ENCODE data around the gene HRK. TPM values are rescaled to one million over a fixed set of nuclear protein-coding genes. Genes with fewer than 3 reads are reported as not detected.

Gene HRK
- total and polyA plus RNA-seq, 12 donors: 0.09 to 1.1 (median 0.24) TPM; not detected in 3

DNA sequence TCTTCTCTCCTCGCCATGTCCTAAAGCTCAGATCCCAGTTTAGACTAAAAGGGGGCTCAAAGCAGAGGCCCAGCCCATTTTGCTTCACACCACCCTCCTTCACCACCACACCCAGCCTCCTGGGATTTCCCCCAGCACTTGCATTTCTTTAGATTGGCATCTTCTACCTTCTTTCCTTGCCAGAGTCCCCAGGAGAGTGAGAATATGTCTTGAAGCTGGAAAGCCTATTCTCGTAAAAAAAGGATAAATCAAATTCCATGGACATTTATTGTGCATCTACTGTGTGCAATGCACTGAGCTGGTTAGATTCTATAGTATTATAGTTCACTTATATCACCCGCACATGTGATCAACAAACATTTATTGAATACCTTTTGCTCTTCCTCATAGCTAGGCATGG, 39.7 kb upstream of the HRK start:
- DNase-seq: no peak
- H3K27ac ChIP-seq: no peak overlapping the region
- TF ChIP-seq, protein P1, sequence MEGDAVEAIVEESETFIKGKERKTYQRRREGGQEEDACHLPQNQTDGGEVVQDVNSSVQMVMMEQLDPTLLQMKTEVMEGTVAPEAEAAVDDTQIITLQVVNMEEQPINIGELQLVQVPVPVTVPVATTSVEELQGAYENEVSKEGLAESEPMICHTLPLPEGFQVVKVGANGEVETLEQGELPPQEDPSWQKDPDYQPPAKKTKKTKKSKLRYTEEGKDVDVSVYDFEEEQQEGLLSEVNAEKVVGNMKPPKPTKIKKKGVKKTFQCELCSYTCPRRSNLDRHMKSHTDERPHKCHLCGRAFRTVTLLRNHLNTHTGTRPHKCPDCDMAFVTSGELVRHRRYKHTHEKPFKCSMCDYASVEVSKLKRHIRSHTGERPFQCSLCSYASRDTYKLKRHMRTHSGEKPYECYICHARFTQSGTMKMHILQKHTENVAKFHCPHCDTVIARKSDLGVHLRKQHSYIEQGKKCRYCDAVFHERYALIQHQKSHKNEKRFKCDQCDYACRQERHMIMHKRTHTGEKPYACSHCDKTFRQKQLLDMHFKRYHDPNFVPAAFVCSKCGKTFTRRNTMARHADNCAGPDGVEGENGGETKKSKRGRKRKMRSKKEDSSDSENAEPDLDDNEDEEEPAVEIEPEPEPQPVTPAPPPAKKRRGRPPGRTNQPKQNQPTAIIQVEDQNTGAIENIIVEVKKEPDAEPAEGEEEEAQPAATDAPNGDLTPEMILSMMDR (IDR thresholded peaks at IDR 0.05): no peak
- TF ChIP-seq POLR2A (IDR thresholded peaks at IDR 0.05): no peak
- no peak overlapping the region for H3K4me3 ChIP-seq
- no peaks in the 10 kb centered on the region for H3K4me1 ChIP-seq (replicated peaks in 1 of 2)
- intact Hi-C loops (cut with DNase I): no loop called here
- H3K27me3 ChIP-seq: no peaks in the 10 kb centered on the region
- WGBS, 4 donors: 87 to 94% (median 93%) methylated on average over 3 of the region's 3 CpGs
- no peaks in the 10 kb centered on the region for H3K9me3 ChIP-seq (replicated peaks in 1 of 3)
- H3K36me3 ChIP-seq (replicated peaks in 1 of 2): no peaks in the 10 kb centered on the region

DNA sequence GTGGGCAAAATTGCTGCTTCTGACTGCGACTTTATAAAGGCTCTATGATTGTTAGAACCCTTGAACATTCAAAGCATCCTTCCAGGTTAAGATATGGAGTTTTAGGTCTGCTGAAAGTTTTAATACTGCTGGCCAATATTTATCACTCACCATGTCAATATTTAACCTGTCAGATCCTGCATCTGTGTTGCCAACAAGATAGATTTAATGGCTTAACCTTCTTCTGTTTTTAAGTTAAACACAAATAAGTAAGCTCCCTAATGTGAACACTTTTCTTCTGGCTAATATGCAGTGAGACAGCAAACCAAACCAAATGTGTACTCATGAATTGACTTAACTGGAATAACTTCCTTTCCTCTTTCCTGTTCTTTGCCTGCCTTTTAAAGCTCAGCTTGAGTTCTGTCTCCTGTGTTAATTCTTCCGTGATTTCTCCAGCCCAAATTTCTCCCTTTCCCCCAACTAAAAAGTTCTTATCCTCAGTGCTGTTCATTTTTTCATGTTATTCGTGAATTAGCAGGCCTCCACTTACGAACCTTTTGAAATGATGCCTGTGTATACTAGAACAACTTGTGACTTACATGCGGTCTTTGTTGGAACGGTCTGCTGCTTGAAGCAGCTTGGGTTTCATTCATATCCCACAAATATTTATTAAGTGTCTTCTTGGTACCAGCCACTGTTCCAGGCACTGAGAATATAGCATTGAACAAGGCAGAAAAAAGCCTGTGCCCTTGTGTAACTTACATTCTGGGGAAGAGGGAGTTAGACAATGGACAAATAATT, 38.7 kb upstream of the HRK start:
- no peak for TF ChIP-seq POLR2A (IDR thresholded peaks at IDR 0.05)
- TF ChIP-seq, protein P1 (IDR thresholded peaks at IDR 0.05): no peak
- H3K4me3 ChIP-seq: no peak overlapping the region
- H3K36me3 ChIP-seq (replicated peaks in 1 of 2): no peaks in the 10 kb centered on the region
- no peak overlapping the region for H3K27ac ChIP-seq
- intact Hi-C loops (cut with DNase I): no loop called here
- WGBS, 4 donors: 85 to 90% (median 88%) methylated on average over 6 of the region's 6 CpGs
- no peaks in the 10 kb centered on the region for H3K9me3 ChIP-seq (replicated peaks in 1 of 3)
- H3K4me1 ChIP-seq (replicated peaks in 1 of 2): no peaks in the 10 kb centered on the region
- no peak for DNase-seq
- no peaks in the 10 kb centered on the region for H3K27me3 ChIP-seq

DNA sequence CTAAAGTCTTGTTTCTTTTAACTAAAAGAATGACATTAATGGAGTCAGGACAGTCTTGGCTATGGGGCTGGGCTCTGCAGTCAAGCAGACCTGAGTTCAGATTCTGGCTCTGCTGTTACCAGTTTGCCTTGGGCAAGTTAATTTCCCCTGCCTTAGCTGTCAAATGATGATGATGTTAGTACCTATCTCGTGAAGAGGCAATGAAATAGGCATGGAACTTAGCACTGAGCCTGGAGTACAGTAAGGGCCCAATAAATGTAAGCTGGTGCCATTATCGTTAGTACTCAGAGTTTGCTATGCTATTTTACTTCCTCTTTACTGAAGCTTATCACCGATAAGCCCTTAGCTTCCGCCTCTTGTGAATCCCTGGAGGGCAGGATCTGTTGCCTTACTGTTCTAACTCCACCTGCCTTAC, 38.0 kb upstream of the HRK start:
- H3K27me3 ChIP-seq: no peaks in the 10 kb centered on the region
- H3K36me3 ChIP-seq (replicated peaks in 1 of 2): no peaks in the 10 kb centered on the region
- TF ChIP-seq POLR2A (IDR thresholded peaks at IDR 0.05): no peak
- TF ChIP-seq, protein P1 (IDR thresholded peaks at IDR 0.05): no peak
- H3K27ac ChIP-seq: no peak overlapping the region
- no peak overlapping the region for H3K4me3 ChIP-seq
- no peak for DNase-seq
- no peaks in the 10 kb centered on the region for H3K9me3 ChIP-seq (replicated peaks in 1 of 3)
- no peaks in the 10 kb centered on the region for H3K4me1 ChIP-seq (replicated peaks in 1 of 2)
- intact Hi-C loops (cut with DNase I): no loop called here
- WGBS, 4 donors: 70 to 87% (median 73%) methylated on average over 4 of the region's 4 CpGs

DNA sequence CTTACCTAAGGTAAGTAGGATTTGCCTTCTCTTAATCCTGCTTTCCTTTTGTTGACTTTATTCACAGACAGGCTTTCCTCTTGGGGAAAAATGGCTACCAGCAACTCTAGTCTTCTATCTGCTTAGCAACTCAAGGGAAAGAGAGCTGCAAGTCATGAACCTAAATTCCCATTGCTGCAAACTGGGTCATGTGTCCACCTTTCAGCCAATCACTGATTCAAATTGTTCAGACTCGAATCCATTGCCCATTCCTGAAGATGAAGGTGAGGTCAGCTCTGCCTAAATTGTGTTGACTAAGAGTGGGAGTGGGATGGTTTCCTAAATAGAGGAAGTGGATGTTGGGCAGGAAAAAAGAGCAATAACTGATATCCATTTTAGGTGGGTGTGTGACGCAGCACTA, 37.2 kb upstream of the HRK start:
- 89 to 95% (median 92%) methylated on average over 2 of the region's 2 CpGs for WGBS, 4 donors
- DNase-seq: no peak
- intact Hi-C loops (cut with DNase I): no loop called here
- Histone ChIP-seq H3K4me3 (no peak overlapping the region), H3K9me3 (replicated peaks in 1 of 3) (no peaks in the 10 kb centered on the region), H3K27me3 (no peaks in the 10 kb centered on the region), H3K27ac (no peak overlapping the region), H3K4me1 (replicated peaks in 1 of 2) (no peaks in the 10 kb centered on the region), H3K36me3 (replicated peaks in 1 of 2) (no peaks in the 10 kb centered on the region)
- no peak for TF ChIP-seq POLR2A (IDR thresholded peaks at IDR 0.05)

DNA sequence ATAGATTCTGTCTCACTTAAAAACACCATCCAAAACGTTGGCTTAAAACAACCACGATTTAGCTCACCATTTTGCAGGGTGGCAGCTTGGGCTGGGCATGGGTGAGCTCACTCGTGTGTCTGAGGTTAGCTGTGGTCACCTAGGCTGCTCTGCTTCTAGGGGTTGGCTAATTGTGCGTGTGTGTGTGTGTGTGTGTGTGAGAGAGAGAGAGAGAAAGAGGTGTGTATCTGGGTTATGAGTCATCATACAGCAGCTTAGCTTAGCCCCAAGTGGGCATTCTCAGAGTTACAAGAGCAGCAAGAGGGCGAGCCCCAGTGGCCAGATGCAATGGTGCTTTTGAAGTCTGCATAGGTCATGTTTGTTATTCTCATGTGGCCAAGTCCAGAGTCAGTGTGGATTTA, 35.5 kb upstream of the HRK start:
- no peak overlapping the region for H3K27ac ChIP-seq
- no peaks in the 10 kb centered on the region for H3K27me3 ChIP-seq
- DNase-seq: peak; percentile 17 to 76 (median 42)
- no peaks in the 10 kb centered on the region for H3K36me3 ChIP-seq (replicated peaks in 1 of 2)
- H3K9me3 ChIP-seq (replicated peaks in 1 of 3): no peaks in the 10 kb centered on the region
- intact Hi-C loops (cut with DNase I): no loop called here
- H3K4me3 ChIP-seq: no peak overlapping the region
- WGBS, 4 donors: 52 to 68% (median 55%) methylated on average over 3 to 5 of the region's 5 CpGs
- peaks cover 0 to 2% of the 10 kb centered on the region in 2 donors for H3K4me1 ChIP-seq (replicated peaks in 1 of 2)
- TF ChIP-seq, protein P1 (IDR thresholded peaks at IDR 0.05): peak in 3 of 6 experiments; percentile 32 to 52 (median 46)
- TF ChIP-seq POLR2A (IDR thresholded peaks at IDR 0.05): no peak
